ENCODE data around the gene MDM2.

- no peak for TF ChIP-seq CTCF (conservative IDR thresholded peaks at IDR 0.05; ENCODE audit: low read depth, low read length)
- TF ChIP-seq EZH2 (IDR thresholded peaks at IDR 0.05; ENCODE audit: low read length, unreplicated experiment) = no peak
Observed at GRCh38 chr12:68804657-68805591, 3.1 kb upstream of the MDM2 start.

All from PC-3 (cell line).